Thyroid gland (tissue), 4 donors: Measurements from ENCODE around the gene SOSTDC1. TPM values are rescaled to one million over a fixed set of nuclear protein-coding genes. Genes with fewer than 3 reads are reported as not detected.

ENCODE experiments used
- DNase-seq, 2 donors: peaks; one replicate each; pipeline ENCODE4 v3.0.0-alpha.2; 2019
- H3K27ac ChIP-seq, 3 donors: fragments of 200-600 bp; sonication (generic); 1 replicate in 2 of 3; 2 replicates in 1 of 3; pipeline ENCODE4 v1.5.1; 2016 to 2019; ENCODE audit warnings: mild to moderate bottlenecking in 1 of 3, moderate library complexity in 1 of 3
- H3K27me3 ChIP-seq: fragments of 200-600 bp; sonication (generic); one replicate; pipeline ENCODE4 v1.5.1; 2019
- H3K36me3 ChIP-seq, 2 donors: fragments of 200-600 bp; sonication (generic); one replicate each; pipeline ENCODE4 v1.5.1; 2016 to 2019
- H3K4me1 ChIP-seq, 2 donors: fragments of 200-600 bp; sonication (generic); one replicate each; pipeline ENCODE4 v1.5.1; 2017 to 2019
- H3K4me3 ChIP-seq, 3 donors: fragments of 200-600 bp; sonication (generic); replicated peaks in 1 of 3; 1 replicate in 2 of 3; 2 replicates in 1 of 3; pipeline ENCODE4 v1.5.1; 2016; ENCODE audit warnings: mild to moderate bottlenecking in 1 of 3
- H3K9me3 ChIP-seq: fragments of 200-600 bp; sonication (generic); one replicate; pipeline ENCODE4 v1.5.1; 2017
- POLR2A ChIP-seq, 2 donors: fragments of 450-650 bp; IDR thresholded peaks; one replicate each; pipeline ENCODE4 v1.6.1; 2017; ENCODE audit warnings: antibody characterized with exemption in 2 of 2, mild to moderate bottlenecking in 2 of 2, moderate library complexity in 1 of 2
- WGBS, 2 donors: methylation state at CpG; one replicate each; pipeline ENCODE4 v1.1.5; 2017; 5-methylcytosine and 5-hydroxymethylcytosine counted together
- intact Hi-C: fragments of 100-400 bp; cut with DNase I; formaldehyde crosslinking; loops from one replicate; pipeline ENCODE4 v1.15.1; 2023
- total RNA-seq, 4 donors: library from RNA; depleted of rRNA; stranded (reverse); fragments of >200 nt; gene quantifications; one replicate each; pipeline ENCODE4 v1.2.3, GENCODE V29; 2016
- TF ChIP-seq, protein P1 (sequence below), 6 experiments: fragments of 200-600 bp in 3 of 6; fragments of 450-650 bp in 3 of 6; sonication (generic) in 3 of 6; IDR thresholded peaks; one replicate each; pipeline ENCODE4 v1.5.1; 2016 to 2019; ENCODE audit warnings: antibody characterized with exemption in 6 of 6, mild to moderate bottlenecking in 2 of 6, inconsistent platforms in 1 of 6, moderate library complexity in 1 of 6

SOSTDC1 gene
- total RNA-seq, 4 donors from 2014 or later: 1.1 to 4.6 (median 2.7) TPM; not detected in 1

DNA sequence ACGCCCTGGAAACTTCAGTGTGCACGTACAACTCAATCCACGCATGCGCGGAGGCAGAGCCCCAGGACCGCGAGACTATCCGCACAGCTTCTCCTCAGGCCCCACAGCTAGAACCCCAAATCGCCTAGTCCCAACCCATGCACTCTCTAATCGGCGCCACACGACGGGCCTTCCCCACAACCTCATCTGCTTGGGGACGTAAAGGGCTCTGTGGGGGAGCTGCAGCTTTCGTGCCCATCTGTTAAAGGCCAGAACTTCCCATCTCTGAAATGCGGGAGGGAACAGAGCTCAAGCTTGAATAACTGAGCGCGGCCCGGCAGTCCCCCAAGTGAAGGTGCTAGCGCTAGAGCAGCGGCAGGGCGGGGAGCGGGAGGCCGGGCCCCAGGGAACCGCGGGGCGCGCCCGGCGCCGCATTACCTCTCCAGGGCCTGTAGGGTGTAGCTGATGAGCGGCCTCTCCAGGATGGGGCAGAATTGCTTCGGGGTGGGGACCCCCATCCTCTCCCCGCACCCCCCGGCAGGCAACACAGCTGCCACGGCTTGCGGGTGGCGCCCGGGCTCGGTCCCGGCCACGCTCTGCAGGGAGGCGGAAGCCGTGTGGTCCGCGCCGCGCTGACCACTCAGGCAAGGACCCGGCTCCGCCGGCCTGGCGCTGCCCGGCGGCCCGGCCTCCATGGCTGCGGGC lies 44.7 kb downstream of the SOSTDC1 start:
- peak; percentile 88 to 90 for DNase-seq
- H3K36me3 ChIP-seq: no peaks in the 10 kb centered on the region
- no peaks in the 10 kb centered on the region for H3K27me3 ChIP-seq
- peak overlapping the region; percentile 94 to 99 (median 98) for H3K27ac ChIP-seq
- TF ChIP-seq, protein P1, sequence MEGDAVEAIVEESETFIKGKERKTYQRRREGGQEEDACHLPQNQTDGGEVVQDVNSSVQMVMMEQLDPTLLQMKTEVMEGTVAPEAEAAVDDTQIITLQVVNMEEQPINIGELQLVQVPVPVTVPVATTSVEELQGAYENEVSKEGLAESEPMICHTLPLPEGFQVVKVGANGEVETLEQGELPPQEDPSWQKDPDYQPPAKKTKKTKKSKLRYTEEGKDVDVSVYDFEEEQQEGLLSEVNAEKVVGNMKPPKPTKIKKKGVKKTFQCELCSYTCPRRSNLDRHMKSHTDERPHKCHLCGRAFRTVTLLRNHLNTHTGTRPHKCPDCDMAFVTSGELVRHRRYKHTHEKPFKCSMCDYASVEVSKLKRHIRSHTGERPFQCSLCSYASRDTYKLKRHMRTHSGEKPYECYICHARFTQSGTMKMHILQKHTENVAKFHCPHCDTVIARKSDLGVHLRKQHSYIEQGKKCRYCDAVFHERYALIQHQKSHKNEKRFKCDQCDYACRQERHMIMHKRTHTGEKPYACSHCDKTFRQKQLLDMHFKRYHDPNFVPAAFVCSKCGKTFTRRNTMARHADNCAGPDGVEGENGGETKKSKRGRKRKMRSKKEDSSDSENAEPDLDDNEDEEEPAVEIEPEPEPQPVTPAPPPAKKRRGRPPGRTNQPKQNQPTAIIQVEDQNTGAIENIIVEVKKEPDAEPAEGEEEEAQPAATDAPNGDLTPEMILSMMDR (IDR thresholded peaks at IDR 0.05): peak in 3 of 6 experiments; percentile 14 to 48 (median 25)
- peak; percentile 58 to 95 for TF ChIP-seq POLR2A (IDR thresholded peaks at IDR 0.05)
- intact Hi-C loops: no loop called here
- WGBS, 2 donors: 1 to 2% methylated on average over 9 to 22 of the region's 56 CpGs
- H3K4me1 ChIP-seq: peaks cover 13 to 25% of the 10 kb centered on the region in 2 donors
- peak overlapping the region; percentile 51 to 70 (median 63) for H3K4me3 ChIP-seq
- no peaks in the 10 kb centered on the region for H3K9me3 ChIP-seq

DNA sequence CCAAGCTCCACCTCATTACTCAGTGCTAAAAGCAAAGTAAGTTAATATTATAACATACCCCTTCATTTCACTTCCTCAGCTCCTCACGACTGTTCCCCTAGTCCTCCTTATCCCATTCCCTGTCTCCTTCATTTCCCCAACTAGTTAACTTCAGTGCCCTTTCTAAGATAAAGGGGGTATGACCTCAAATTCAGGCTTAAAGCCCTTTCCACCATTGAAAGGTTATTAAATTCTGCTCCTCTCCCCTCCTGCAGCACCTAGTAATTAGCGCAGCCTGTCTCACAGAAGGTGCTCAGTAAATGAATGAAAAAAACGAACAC lies 45.2 kb downstream of the SOSTDC1 start:
- H3K27me3 ChIP-seq: no peaks in the 10 kb centered on the region
- intact Hi-C loops: no loop called here
- DNase-seq: no peak

GRCh38 chr7:16419859-16420258 lies 45.7 kb downstream of the SOSTDC1 start:
- intact Hi-C loops: no loop called here
- H3K9me3 ChIP-seq: no peaks in the 10 kb centered on the region
- no peak for DNase-seq
- 73 to 75% methylated on average over 10 of the region's 10 CpGs for WGBS, 2 donors
- peak overlapping the region in 1 of 3 donors; percentile 99 for H3K27ac ChIP-seq
- no peak overlapping the region for H3K4me3 ChIP-seq
- peaks cover 13 to 25% of the 10 kb centered on the region in 2 donors for H3K4me1 ChIP-seq
- H3K27me3 ChIP-seq: no peaks in the 10 kb centered on the region
- no peak for TF ChIP-seq POLR2A (IDR thresholded peaks at IDR 0.05)
- TF ChIP-seq, protein P1 (IDR thresholded peaks at IDR 0.05): no peak
- no peaks in the 10 kb centered on the region for H3K36me3 ChIP-seq

More for the DNA sequence above, 45.2 kb downstream of the SOSTDC1 start:
- H3K4me3 ChIP-seq: peak overlapping the region in 2 of 3 donors; percentile 51 to 70
- H3K4me1 ChIP-seq: peaks cover 13 to 25% of the 10 kb centered on the region in 2 donors
- H3K9me3 ChIP-seq: no peaks in the 10 kb centered on the region
- WGBS, 2 donors: 3 to 5% methylated on average over 3 of the region's 3 CpGs
- H3K27ac ChIP-seq: peak overlapping the region; percentile 94 to 99 (median 98)
- no peaks in the 10 kb centered on the region for H3K36me3 ChIP-seq
- TF ChIP-seq, protein P1 (IDR thresholded peaks at IDR 0.05): no peak
- TF ChIP-seq POLR2A (IDR thresholded peaks at IDR 0.05): no peak

DNA sequence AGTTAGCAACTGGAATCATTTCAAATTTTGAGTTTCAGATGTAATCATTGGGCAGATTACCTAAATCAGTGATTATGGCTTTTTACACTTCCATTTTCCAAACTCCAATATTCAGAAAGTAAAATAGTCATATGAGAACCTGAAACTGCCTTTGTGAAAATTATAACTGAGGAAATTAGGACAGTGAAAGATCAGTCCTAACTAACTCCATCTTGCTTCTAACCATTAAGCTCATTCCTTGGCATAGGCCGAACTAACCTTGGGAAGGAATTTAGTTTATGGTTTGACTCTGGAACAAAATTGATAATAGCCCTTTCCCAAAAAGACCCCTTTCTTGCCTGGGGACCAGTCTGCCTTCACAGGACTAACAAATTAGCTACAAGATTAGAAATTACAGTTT lies 46.4 kb downstream of the SOSTDC1 start:
- no peaks in the 10 kb centered on the region for H3K9me3 ChIP-seq
- no peaks in the 10 kb centered on the region for H3K36me3 ChIP-seq
- no peaks in the 10 kb centered on the region for H3K27me3 ChIP-seq
- H3K4me1 ChIP-seq: peaks cover 13 to 25% of the 10 kb centered on the region in 2 donors
- TF ChIP-seq POLR2A (IDR thresholded peaks at IDR 0.05): no peak
- TF ChIP-seq, protein P1 (IDR thresholded peaks at IDR 0.05): no peak
- H3K27ac ChIP-seq: no peak overlapping the region
- WGBS, 2 donors: 100% methylated on average over 1 of the region's 1 CpG
- no peak for DNase-seq
- H3K4me3 ChIP-seq: no peak overlapping the region
- intact Hi-C loops: no loop called here

DNA sequence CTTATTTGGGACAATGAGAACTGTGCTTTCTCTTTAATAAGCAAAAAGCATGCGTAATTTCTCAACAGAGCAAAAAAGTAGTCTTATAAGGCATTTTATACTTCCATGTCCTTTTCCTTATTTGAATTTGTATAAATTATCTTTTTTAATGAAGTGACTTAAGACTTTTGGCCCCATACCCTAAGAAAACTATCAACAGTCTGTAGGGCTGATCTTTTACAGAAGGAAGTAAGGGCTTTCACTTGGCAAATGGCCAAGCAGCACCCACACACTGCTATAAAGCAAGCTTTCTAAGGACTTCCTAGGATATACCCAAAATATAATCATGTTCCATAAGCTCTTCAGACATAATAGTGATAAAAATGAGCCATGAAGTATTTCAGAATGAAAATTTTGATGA lies 47.6 kb downstream of the SOSTDC1 start:
- no peak for DNase-seq
- no peaks in the 10 kb centered on the region for H3K9me3 ChIP-seq
- no peak overlapping the region for H3K27ac ChIP-seq
- no peak for TF ChIP-seq POLR2A (IDR thresholded peaks at IDR 0.05)
- TF ChIP-seq, protein P1 (IDR thresholded peaks at IDR 0.05): no peak
- H3K36me3 ChIP-seq: no peaks in the 10 kb centered on the region
- intact Hi-C loops: no loop called here
- no peak overlapping the region for H3K4me3 ChIP-seq
- no peaks in the 10 kb centered on the region for H3K27me3 ChIP-seq
- WGBS, 2 donors: 47 to 100% methylated on average over 1 of the region's 1 CpG
- peaks cover 13 to 25% of the 10 kb centered on the region in 2 donors for H3K4me1 ChIP-seq
